ENCODE data around the gene TUBGCP2. TPM values are rescaled to one million over a fixed set of nuclear protein-coding genes. Genes with fewer than 3 reads are reported as not detected.
A peak's percentile ranks its signal among the peaks of the same experiment; 100 is the strongest.

Gene TUBGCP2
- total RNA-seq, 1 experiment from 2014 or later, result 35.4 TPM

DNA sequence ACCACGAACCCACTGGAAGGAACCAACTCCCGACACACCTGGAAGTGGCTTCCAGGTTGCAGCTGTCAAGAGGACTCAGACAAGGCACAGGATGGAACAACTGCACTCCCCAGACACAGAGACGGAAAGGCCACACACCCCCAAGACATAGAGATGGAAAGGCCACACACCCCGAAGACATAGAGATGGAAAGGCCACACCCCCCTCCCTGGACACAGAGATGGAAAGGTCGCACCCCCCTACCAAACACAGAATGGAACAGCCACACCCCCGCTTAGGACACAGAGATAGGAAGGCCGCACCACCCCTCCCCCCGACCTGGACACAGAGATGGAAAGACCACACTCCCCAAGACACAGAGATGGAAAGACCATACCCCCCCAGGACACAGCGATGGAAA is 7.6 kb upstream of the TUBGCP2 start:
- H3K4me1 ChIP-seq (ENCODE audit: control insufficient read depth in 1 of 2, insufficient read depth in 2 of 2, low read length in 2 of 2), result no peaks in the 10 kb centered on the region; a peak in 1 of 4 replicates
- ATAC-seq (no peak), DNase-seq (ENCODE audit: low read depth, low spot score) (no peak)
- H3K9me3 ChIP-seq (ENCODE audit: control insufficient read depth in 1 of 2, insufficient read depth in 1 of 2, low read depth in 1 of 2, low read length in 2 of 2), result no peaks in the 10 kb centered on the region
- H3K9ac ChIP-seq (ENCODE audit: low read length), result no peak overlapping the region
- no peak overlapping the region for H2AFZ ChIP-seq (ENCODE audit: low read depth, low read length, poor library complexity, severe bottlenecking)
- no peak overlapping the region for H3K4me2 ChIP-seq (ENCODE audit: low read length)
- no peaks in the 10 kb centered on the region for H3K79me2 ChIP-seq (ENCODE audit: insufficient read depth, low read length)
- no peaks in the 10 kb centered on the region for H3K9me2 ChIP-seq (ENCODE audit: insufficient read depth)
- H4K20me1 ChIP-seq (ENCODE audit: insufficient read depth), result no peaks in the 10 kb centered on the region
- intact Hi-C loops (cut with micrococcal nuclease), result no loop called here
- BruUV-seq (replicated peaks), result no TSS peak
- no peak overlapping the region for H3K27ac ChIP-seq (ENCODE audit: low read depth, low read length)
- ChIA-PET RAD21 (ENCODE audit: low non-redundant PET in 1 of 2, low total read pairs in 2 of 2, uncharacterized antibody in 2 of 2, unreplicated experiment in 2 of 2) (no interaction called here), POLR2A (interaction anchor here (1.5 kb wide), 1 partner anchor 8 kb away, joined by 4 read pairs; no protein-coding TSS in a partner anchor), CTCF (interaction anchor here (1.1 kb wide), 1 partner anchor 13 kb away, joined by 6 read pairs; no protein-coding TSS in a partner anchor)
- no peaks in the 10 kb centered on the region for H3K27me3 ChIP-seq (ENCODE audit: insufficient read depth, low read length)
- 0 out of 4 replicates have a peak, but pooled peaks cover 0 to 3% of the 10 kb centered on the region in 2 experiments for H3K36me3 ChIP-seq (ENCODE audit: control insufficient read depth in 1 of 2, insufficient read depth in 2 of 2, low read length in 2 of 2)
- TF ChIP-seq REST (IDR thresholded peaks at IDR 0.05; ENCODE audit: low read depth), result no peak
- no peak overlapping the region for H3K4me3 ChIP-seq (replicated peaks in 1 of 2; ENCODE audit: low read depth in 1 of 2, low read length in 2 of 2)

DNA sequence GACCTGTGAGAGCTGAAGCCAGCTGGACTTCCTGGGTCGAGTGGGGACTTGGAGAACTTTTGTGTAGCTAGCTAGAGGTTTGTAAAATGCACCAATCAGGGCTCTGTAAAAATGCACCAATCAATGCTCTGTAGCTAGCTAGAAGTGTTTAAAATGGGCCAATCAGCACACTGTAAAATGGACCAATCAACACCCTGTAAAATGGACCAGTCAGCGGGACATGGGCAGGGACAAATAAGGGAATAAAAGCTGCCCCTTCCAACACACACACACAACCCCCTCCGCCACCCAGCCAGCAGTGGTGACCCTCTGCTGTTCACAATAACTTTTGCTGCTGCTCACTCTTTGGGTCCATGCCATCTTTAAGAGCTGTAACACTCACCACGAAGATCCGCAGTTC is 7.2 kb upstream of the TUBGCP2 start:
- peak; percentile 24; the same call in 1 of the 2 replicates for ATAC-seq
- DNase-seq (ENCODE audit: low read depth, low spot score), result no peak
- BruUV-seq (replicated peaks), result no TSS peak
- H3K4me2 ChIP-seq (ENCODE audit: low read length), result no peak overlapping the region
- POLR2A ChIA-PET, result interaction anchor here (1.5 kb wide), 1 partner anchor 8 kb away, joined by 4 read pairs; no protein-coding TSS in a partner anchor
- H2AFZ ChIP-seq (ENCODE audit: low read depth, low read length, poor library complexity, severe bottlenecking), result no peak overlapping the region
- H3K27me3 ChIP-seq (ENCODE audit: insufficient read depth, low read length), result no peaks in the 10 kb centered on the region
- no peaks in the 10 kb centered on the region; a peak in 1 of 4 replicates for H3K4me1 ChIP-seq (ENCODE audit: control insufficient read depth in 1 of 2, insufficient read depth in 2 of 2, low read length in 2 of 2)
- no peaks in the 10 kb centered on the region for H3K9me2 ChIP-seq (ENCODE audit: insufficient read depth)
- H3K27ac ChIP-seq (ENCODE audit: low read depth, low read length), result no peak overlapping the region
- H3K4me3 ChIP-seq (replicated peaks in 1 of 2; ENCODE audit: low read depth in 1 of 2, low read length in 2 of 2), result no peak overlapping the region
- intact Hi-C loops (cut with micrococcal nuclease), result no loop called here
- no peaks in the 10 kb centered on the region for H4K20me1 ChIP-seq (ENCODE audit: insufficient read depth)
- H3K79me2 ChIP-seq (ENCODE audit: insufficient read depth, low read length), result no peaks in the 10 kb centered on the region
- CTCF ChIA-PET, result interaction anchor here (1.1 kb wide), 1 partner anchor 14 kb away, joined by 6 read pairs; no protein-coding TSS in a partner anchor
- RAD21 ChIA-PET (ENCODE audit: low non-redundant PET in 1 of 2, low total read pairs in 2 of 2, uncharacterized antibody in 2 of 2, unreplicated experiment in 2 of 2), result no interaction called here
- H3K9me3 ChIP-seq (ENCODE audit: control insufficient read depth in 1 of 2, insufficient read depth in 1 of 2, low read depth in 1 of 2, low read length in 2 of 2), result no peaks in the 10 kb centered on the region
- H3K9ac ChIP-seq (ENCODE audit: low read length), result no peak overlapping the region
- H3K36me3 ChIP-seq (ENCODE audit: control insufficient read depth in 1 of 2, insufficient read depth in 2 of 2, low read length in 2 of 2), result peaks cover 0 to 3% of the 10 kb centered on the region in 2 experiments; a peak in 1 of 4 replicates
- TF ChIP-seq JUND (IDR thresholded peaks at IDR 0.05) (no peak), TCF7L2 (IDR thresholded peaks at IDR 0.05; ENCODE audit: borderline replicate concordance, extremely low read depth, insufficient read depth, insufficient read length) (no peak), CBX3 (IDR thresholded peaks at IDR 0.05; ENCODE audit: low read depth) (no peak), REST (IDR thresholded peaks at IDR 0.05; ENCODE audit: low read depth) (no peak), CEBPB (IDR thresholded peaks at IDR 0.05; ENCODE audit: low read depth) (no peak), ELF1 (IDR thresholded peaks at IDR 0.05; ENCODE audit: borderline replicate concordance, low read depth) (no peak), RAD21 (IDR thresholded peaks at IDR 0.05; ENCODE audit: low read depth) (no peak), EZH2phosphoT487 (IDR thresholded peaks at IDR 0.05; ENCODE audit: borderline replicate concordance) (no peak)
- TF ChIP-seq, protein P1, sequence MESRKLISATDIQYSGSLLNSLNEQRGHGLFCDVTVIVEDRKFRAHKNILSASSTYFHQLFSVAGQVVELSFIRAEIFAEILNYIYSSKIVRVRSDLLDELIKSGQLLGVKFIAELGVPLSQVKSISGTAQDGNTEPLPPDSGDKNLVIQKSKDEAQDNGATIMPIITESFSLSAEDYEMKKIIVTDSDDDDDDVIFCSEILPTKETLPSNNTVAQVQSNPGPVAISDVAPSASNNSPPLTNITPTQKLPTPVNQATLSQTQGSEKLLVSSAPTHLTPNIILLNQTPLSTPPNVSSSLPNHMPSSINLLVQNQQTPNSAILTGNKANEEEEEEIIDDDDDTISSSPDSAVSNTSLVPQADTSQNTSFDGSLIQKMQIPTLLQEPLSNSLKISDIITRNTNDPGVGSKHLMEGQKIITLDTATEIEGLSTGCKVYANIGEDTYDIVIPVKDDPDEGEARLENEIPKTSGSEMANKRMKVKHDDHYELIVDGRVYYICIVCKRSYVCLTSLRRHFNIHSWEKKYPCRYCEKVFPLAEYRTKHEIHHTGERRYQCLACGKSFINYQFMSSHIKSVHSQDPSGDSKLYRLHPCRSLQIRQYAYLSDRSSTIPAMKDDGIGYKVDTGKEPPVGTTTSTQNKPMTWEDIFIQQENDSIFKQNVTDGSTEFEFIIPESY (IDR thresholded peaks at IDR 0.05; ENCODE audit: extremely low read depth, insufficient replicate concordance, low read length), result no peak
